Midbrain (tissue), 1 donor: ENCODE measurements around the gene LRRC4B.
"Not testable (repeated sequence)": the region's sequence is repeated elsewhere in the genome, so short reads cannot be mapped to it uniquely, and the experiment has no call there.

Source experiments
- DNase-seq: peaks from one replicate; lab custom pipeline; 2025; lab: John Stamatoyannopoulos, UW

LRRC4B gene

DNA sequence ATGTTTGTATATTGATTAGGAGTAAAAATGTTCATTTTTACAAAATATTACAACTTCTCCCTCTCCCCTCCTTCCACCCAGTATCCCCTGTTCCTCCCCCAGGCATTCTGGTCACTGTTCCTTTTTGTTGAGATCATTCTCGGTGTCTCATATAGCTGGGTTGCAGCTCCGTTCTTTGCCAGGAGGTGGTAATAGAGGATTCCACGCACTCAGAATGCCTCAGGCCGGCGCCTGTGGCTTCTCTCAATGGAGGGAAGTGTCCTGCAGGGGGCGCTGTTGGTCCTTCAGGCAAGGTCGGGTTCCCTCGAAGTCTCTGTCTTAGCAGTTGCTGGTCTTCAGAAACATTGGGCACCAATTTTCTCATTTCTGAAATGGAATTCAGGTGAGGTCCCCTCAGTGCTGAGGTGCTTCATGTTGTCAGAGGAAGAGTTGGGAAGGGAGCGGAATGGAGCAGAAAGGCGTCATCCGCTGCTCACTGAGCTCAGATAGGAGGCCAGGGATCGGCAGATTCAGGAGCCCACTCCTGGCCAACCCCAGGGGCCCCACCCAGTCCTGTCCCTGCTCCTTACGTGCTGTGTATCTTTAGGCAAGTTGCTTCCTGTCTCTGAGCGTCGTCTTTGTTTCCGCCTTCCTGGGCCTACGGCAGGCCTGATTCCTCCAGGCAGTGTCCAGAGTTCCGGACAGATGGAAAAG lies 81.3 kb downstream of the LRRC4B start:
- no peak for DNase-seq

GRCh38 chr19:50485284-50485955 lies 82.8 kb downstream of the LRRC4B start:
- DNase-seq: no peak

DNA sequence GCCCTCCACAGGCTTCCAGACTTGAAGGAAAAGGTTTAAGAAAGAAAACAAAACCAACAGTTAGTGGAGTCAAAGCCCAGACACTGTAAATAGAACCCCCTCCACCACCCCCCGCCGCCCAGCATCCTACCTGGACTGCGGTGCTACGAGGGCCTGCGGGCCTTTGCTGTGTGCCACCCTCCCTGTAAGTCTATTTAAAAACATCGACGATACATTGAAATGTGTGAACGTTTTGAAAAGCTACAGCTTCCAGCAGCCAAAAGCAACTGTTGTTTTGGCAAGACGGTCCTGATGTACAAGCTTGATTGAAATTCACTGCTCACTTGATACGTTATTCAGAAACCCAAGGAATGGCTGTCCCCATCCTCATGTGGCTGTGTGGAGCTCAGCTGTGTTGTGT lies 85.3 kb downstream of the LRRC4B start:
- DNase-seq: no peak

DNA sequence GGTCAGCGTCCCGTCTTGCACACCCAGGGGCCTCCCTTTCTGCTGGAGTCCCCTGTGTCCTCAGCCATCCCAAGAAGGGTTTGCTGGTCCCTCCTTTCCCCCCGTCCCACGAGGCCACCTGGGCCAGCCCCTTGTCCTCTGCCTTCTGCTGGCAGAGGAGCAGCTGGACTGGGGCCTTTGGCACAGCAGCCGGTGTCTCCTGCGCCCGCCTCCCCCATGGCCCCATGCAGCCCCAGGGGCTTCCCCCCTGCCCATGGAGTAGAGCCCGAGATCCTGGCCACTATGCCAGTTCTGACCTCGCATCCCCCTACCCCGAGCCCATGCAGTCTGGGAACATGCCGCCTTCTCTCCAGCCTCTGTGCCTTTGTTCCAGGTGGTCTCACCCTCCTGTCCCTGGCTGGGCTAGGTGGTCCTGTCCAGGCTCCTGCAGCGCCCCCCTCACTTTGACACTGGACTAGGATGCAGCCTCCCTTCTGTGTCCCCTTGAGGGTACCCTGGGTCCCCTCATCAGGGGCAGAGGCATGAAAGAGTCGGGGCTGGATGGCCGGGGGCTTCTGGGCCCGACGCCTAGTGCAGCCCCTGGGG lies 85.9 kb downstream of the LRRC4B start:
- no peak for DNase-seq

DNA sequence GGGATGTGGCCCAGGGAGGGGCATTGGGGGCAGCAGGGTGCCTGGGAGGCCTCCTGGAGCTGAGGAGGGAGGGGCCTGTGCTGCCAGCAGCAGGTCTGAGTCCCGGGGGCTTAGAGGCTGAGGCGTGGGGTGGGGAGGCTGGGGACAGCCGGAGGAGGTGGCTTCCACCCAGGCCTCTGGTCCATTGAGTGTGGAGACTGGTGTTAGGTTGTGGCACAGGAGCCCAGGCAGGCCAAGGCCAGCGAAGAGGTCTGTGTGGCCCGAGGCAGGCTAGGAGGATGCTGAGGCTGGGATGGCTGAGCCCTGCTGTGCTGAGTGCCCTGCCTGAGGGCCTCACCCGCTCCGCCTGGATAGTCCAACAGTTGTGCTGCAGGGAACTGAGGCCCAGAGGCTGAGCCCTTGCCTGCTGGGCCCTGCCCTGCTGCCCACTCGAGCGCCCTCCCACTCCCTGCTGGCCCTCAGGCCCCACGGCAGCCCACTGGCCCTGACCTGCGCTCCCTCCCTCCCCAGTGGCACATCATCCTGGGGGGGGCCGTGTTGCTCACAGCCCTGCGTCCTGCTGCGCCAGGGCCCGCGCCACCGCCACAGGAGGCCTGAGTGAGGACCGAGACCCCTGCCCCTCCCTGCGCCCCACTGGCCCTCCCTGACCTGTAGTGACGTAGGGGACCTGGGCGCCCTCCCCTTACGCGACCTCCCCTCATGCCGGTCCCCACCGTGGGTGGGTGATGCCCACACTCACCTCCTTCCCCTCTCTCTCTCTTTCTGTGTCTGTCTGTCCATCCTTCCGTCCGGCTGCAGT lies 86.7 kb downstream of the LRRC4B start:
- no peak for DNase-seq

GRCh38 chr19:50480281-50481111 lies 87.7 kb downstream of the LRRC4B start:
- no peak for DNase-seq

DNA sequence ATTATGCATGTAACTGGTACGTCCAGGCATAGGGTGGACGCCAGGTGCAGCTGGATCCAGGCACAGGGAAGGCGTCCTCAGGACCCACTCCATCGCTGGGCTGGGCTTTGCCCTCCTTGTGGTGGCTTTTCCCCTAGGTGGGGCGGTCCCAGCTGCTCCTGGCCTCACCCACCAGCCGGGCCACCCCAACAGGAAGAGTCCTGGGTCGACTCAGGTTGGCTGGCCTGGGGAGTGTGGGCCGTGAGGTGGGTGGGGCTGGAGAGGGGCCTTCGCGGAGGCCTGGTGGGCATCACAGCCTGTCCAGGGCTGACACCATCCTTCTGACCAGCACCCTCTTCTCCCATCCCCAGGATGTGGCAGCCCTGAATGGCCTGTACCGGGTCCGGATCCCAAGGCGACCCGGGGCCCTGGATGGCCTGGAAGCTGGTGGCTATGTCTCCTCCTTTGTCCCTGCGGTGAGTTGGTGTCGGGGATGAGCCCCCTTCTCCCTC lies 88.4 kb downstream of the LRRC4B start:
- no peak for DNase-seq

- DNase-seq: no peak
Measured at GRCh38 chr19:50478901-50479715, 89.1 kb downstream of the LRRC4B start.

- DNase-seq: no peak
Measured at GRCh38 chr19:50477751-50478515, 90.3 kb downstream of the LRRC4B start.

- DNase-seq: no peak
Measured at GRCh38 chr19:50476907-50477238, 91.4 kb downstream of the LRRC4B start.

DNA sequence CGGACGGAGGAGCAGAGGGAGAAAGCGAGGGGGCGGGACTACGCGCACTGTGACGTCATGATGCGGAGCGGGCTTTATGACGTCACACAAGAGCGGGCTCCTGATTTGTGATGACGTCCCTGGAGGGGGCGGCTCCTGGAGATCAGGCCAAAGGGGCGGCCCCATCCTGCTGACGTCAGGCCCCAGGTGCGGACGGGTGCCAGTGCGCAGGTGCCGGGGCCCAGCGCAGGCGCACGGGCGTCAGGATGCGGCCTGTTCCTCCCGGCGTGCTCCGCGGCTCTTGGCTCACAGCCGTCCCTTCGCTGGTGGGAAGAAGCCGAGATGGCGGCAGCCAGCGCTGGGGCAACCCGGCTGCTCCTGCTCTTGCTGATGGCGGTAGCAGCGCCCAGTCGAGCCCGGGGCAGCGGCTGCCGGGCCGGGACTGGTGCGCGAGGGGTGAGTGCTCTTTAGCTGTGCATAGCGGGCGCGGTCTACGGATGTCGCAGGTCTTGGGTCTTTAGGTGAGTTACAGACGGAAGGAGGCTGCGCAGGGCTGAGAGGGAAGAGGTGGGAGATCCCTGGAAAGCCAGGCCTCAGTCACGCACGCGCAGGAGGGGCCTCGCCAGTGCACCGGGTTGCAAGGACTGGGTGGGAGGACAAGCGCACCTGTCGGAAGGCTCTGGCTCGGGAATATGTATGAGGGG lies 91.9 kb downstream of the LRRC4B start, which contains the start of the genes EMC10 and GARIN5A:
Gene EMC10 (plus strand): TSS at position 284 of the 683 bp plus-strand sequence. CDS start 38 bp downstream, at position 322.
Gene GARIN5A (minus strand): TSS at position 625 of the 683 bp plus-strand sequence. CDS start 460 bp downstream, at position 165.
- peak; percentile 90 for DNase-seq

GRCh38 chr19:50475736-50476223 lies 92.5 kb downstream of the LRRC4B start:
- no peak for DNase-seq

DNA sequence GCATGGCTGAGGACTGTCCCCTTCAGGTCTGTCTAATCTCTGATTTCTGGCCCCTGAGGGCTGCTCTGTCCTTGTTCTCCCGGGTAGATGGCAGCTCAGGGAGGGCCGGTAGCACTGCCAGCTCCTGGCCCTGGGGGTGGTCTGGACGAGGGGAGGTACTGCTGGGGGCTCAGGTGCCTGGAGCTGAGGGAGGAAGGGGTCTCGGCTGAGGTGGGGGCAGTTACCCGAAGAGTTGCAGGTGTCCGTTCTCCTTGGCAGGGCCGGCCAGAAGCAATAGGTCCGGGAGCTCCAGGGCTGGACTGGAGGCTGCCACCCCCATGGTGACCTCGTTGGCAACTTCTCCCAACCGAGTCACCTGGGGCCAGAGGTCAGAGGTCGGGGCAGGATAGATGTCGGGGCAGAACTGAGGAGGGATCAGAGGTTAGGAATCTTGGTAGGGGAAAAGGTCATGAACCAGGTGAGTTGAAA lies 93.1 kb downstream of the LRRC4B start:
- DNase-seq: no peak

GRCh38 chr19:50473336-50473735 lies 94.9 kb downstream of the LRRC4B start:
- not testable (repeated sequence) for DNase-seq

DNA sequence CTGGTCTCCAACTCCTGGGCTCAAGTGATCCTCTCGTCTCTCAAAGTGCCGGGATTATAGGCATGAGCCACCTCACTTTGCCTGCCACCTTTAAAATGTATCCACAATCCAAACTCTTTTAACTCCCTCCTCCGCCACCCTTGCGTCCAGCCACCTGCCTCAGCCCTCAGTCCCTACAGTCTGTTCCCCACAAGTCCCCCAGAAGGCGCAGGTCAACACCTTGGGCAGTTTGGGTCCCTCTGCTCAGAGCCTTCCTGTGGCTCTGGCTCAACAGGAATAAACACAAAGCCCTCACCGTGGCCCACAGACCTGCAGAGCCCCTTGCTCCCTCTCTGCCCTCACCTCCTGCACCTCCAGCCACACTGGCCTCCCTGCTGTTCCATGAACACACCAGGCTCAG lies 99.4 kb downstream of the LRRC4B start:
- no peak for DNase-seq

- DNase-seq: no peak
Measured at GRCh38 chr19:50467566-50467965, 100.7 kb downstream of the LRRC4B start.
